Pancreas (tissue), 10 donors: ENCODE measurements around the gene MSRB3. TPM values are rescaled to one million over a fixed set of nuclear protein-coding genes. Genes with fewer than 3 reads are reported as not detected.

Source experiments
- ATAC-seq, 4 donors: fragments of 200-7000 bp; cut with Tn5 transposase; one replicate each; pipeline versions ENCODE4 v1.8.0 to v1.9.1; 2020; ENCODE audit warnings: mild to moderate bottlenecking in 4 of 4, moderate library complexity in 4 of 4
- DNase-seq, 6 donors: peaks; one replicate each; pipeline ENCODE4 v3.0.0-alpha.2; 2020
- FAIRE-seq: peaks from 2 replicates; lab custom pipeline; 2012; peaks lifted over from hg19 to GRCh38; lab: Jason Lieb, UNC
- H3K27ac ChIP-seq, 4 donors: fragments of 200-600 bp; sonication (generic); 1 replicate in 3 of 4; 2 replicates in 1 of 4; pipeline versions ENCODE4 v1.5.0 to v1.8.0; 2020
- H3K27me3 ChIP-seq, 4 donors: fragments of 200-600 bp; one replicate each; pipeline ENCODE4 v1.8.0; 2021
- H3K36me3 ChIP-seq, 3 donors: fragments of 200-600 bp; sonication (generic) in 1 of 3; one replicate each; pipeline versions ENCODE4 v1.5.0 to v1.8.0; 2020 to 2021
- H3K4me1 ChIP-seq, 3 donors: fragments of 200-600 bp; one replicate each; pipeline ENCODE4 v1.8.0; 2021
- H3K4me3 ChIP-seq, 4 donors: fragments of 200-600 bp; sonication (generic) in 2 of 4; one replicate each; pipeline versions ENCODE4 v1.5.0 to v1.8.0; 2020 to 2021
- H3K9me3 ChIP-seq, 4 donors: fragments of 200-600 bp; one replicate each; pipeline ENCODE4 v1.8.0; 2021
- CTCF ChIP-seq, 4 donors: fragments of 200-600 bp; sonication (generic) in 3 of 4; IDR thresholded peaks; one replicate each; pipeline versions ENCODE4 v1.5.0 to v1.8.0; 2021; ENCODE audit warnings: antibody characterized with exemption in 4 of 4
- WGBS, 2 donors: extraction: QIAGEN DNeasy Blood & Tissue Kit; methylation state at CpG; one replicate each; pipeline ENCODE4 v1.1.7; 2013; 5-methylcytosine and 5-hydroxymethylcytosine counted together
- intact Hi-C, 3 donors: fragments of 100-400 bp; cut with DNase I; formaldehyde crosslinking; loops; one replicate each; pipeline versions ENCODE4 v1.11.1 to v1.14.2; 2022
- polyA plus RNA-seq, 2 donors: library from polyadenylated mRNA; stranded (reverse); fragments of 200-250 nt; gene quantifications; one replicate each; pipeline ENCODE4 v1.2.3, GENCODE V29; 2013
- total RNA-seq, 6 donors: library from RNA; stranded (reverse); fragmentation: NEBNext Ultra II Directional in 4 of 6; extraction: Animal tissue kit (Norgen Biotek cat#: 25700) in 4 of 6; gene quantifications; one replicate each; pipeline versions ENCODE4 v1.2.1 to v1.2.4, GENCODE V29; 2021 to 2023
- donor health status: healthy with polysubstance abuse.
- donor health status: DM: no; HTN: no; CAD: no; lungs with moderate emphysema.
- donor health status: DM: no; HTN: no; CAD: no.
- donor health status: control.
- donor health status: control.
- donor health status: Bipolar disorder and iron deficiency.
- donor health status: DM: yes; HTN: yes; CAD: no.
- donor health status: DM: no; HTN: no; CAD: no.
- donor health status: DM: no; HTN: no; CAD: no.
- donor health status: DM: yes; HTN: yes; CAD: no.

The MSRB3 gene
- total and polyA plus RNA-seq, 8 donors: 3.2 to 11.8 (median 3.9) TPM

- TF ChIP-seq CTCF (IDR thresholded peaks at IDR 0.05): no peak
- Histone ChIP-seq H3K4me3 (no peak overlapping the region), H3K36me3 (no peaks in the 10 kb centered on the region), H3K27me3 (no peaks in the 10 kb centered on the region), H3K9me3 (no peaks in the 10 kb centered on the region), H3K27ac (no peak overlapping the region), H3K4me1 (no peaks in the 10 kb centered on the region)
- DNase-seq: no peak
- no peak for FAIRE-seq
- intact Hi-C loops: no loop called here
- no peak for ATAC-seq
- WGBS, 2 donors: 85 to 90% methylated on average over 4 of the region's 4 CpGs
These were observed 130.0 kb downstream of the MSRB3 start for GRCh38 chr12:65408441-65408840.

GRCh38 chr12:65409726-65410125 lies 131.2 kb downstream of the MSRB3 start:
- no peaks in the 10 kb centered on the region for H3K36me3 ChIP-seq
- intact Hi-C loops: no loop called here
- H3K4me1 ChIP-seq: no peaks in the 10 kb centered on the region
- H3K4me3 ChIP-seq: no peak overlapping the region
- WGBS, 2 donors: 80 to 95% methylated on average over 1 of the region's 1 CpG
- H3K9me3 ChIP-seq: no peaks in the 10 kb centered on the region
- H3K27ac ChIP-seq: no peak overlapping the region
- no peak for TF ChIP-seq CTCF (IDR thresholded peaks at IDR 0.05)
- peak; percentile 32 for FAIRE-seq
- ATAC-seq: no peak
- H3K27me3 ChIP-seq: no peaks in the 10 kb centered on the region
- no peak for DNase-seq

GRCh38 chr12:65411171-65411570 lies 132.7 kb downstream of the MSRB3 start:
- 73 to 75% methylated on average over 3 of the region's 3 CpGs for WGBS, 2 donors
- no peaks in the 10 kb centered on the region for H3K9me3 ChIP-seq
- intact Hi-C loops: no loop called here
- H3K4me3 ChIP-seq: no peak overlapping the region
- no peak for DNase-seq
- FAIRE-seq: no peak
- no peak for TF ChIP-seq CTCF (IDR thresholded peaks at IDR 0.05)
- no peaks in the 10 kb centered on the region for H3K4me1 ChIP-seq
- H3K27me3 ChIP-seq: no peaks in the 10 kb centered on the region
- no peak for ATAC-seq
- no peak overlapping the region for H3K27ac ChIP-seq
- H3K36me3 ChIP-seq: no peaks in the 10 kb centered on the region

GRCh38 chr12:65414526-65414925 lies 136.0 kb downstream of the MSRB3 start:
- Histone ChIP-seq H3K9me3 (no peaks in the 10 kb centered on the region), H3K27ac (no peak overlapping the region), H3K4me1 (no peaks in the 10 kb centered on the region), H3K27me3 (no peaks in the 10 kb centered on the region), H3K4me3 (no peak overlapping the region), H3K36me3 (no peaks in the 10 kb centered on the region)
- ATAC-seq (no peak), FAIRE-seq (no peak), DNase-seq (no peak)
- intact Hi-C loops: no loop called here
- 82 to 89% methylated on average over 5 of the region's 5 CpGs for WGBS, 2 donors
- TF ChIP-seq CTCF (IDR thresholded peaks at IDR 0.05): no peak

GRCh38 chr12:65415826-65416225 lies 137.3 kb downstream of the MSRB3 start:
- intact Hi-C loops: no loop called here
- no peaks in the 10 kb centered on the region for H3K27me3 ChIP-seq
- DNase-seq: no peak
- TF ChIP-seq CTCF (IDR thresholded peaks at IDR 0.05): no peak
- no peaks in the 10 kb centered on the region for H3K9me3 ChIP-seq
- H3K27ac ChIP-seq: no peak overlapping the region
- FAIRE-seq: no peak
- ATAC-seq: peak in 1 of 4 donors; percentile 29
- no peaks in the 10 kb centered on the region for H3K4me1 ChIP-seq
- H3K36me3 ChIP-seq: no peaks in the 10 kb centered on the region
- H3K4me3 ChIP-seq: no peak overlapping the region
